AG08396 (cell line): ENCODE data around the gene PNRC1.
A peak's percentile ranks its signal among the peaks of the same experiment; 100 is the strongest.
"Not testable (repeated sequence)": the region's sequence is repeated elsewhere in the genome, so short reads cannot be mapped to it uniquely, and the experiment has no call there.

Source experiments
- DNase-seq: peaks from one replicate; pipeline ENCODE4 v3.0.0; 2012; ENCODE audit warnings: low spot score, mixed read lengths

The PNRC1 gene

GRCh38 chr6:89110284-89110683, 29.7 kb downstream of the PNRC1 start:
- DNase-seq, result no peak

- no peak for DNase-seq
These were observed 31.4 kb downstream of the PNRC1 start for GRCh38 chr6:89111933-89112332.

- no peak for DNase-seq
These were observed 36.2 kb downstream of the PNRC1 start for GRCh38 chr6:89116702-89117101.

GRCh38 chr6:89117211-89118108, 36.9 kb downstream of the PNRC1 start, which contains the start of gene SRSF12:
Gene SRSF12, minus strand, starts transcription at chr6:89118071. Its CDS starts 184 bp downstream, at chr6:89117887.
- peak; percentile 80 for DNase-seq

- DNase-seq, result no peak
These were observed 38.4 kb downstream of the PNRC1 start for GRCh38 chr6:89118931-89119330.

GRCh38 chr6:89120371-89120770, 39.8 kb downstream of the PNRC1 start:
- DNase-seq, result no peak

GRCh38 chr6:89121934-89122333, 41.4 kb downstream of the PNRC1 start:
- DNase-seq, result no peak

GRCh38 chr6:89122625-89123024, 42.1 kb downstream of the PNRC1 start:
- peak; percentile 41 for DNase-seq

- not testable (repeated sequence) for DNase-seq
These were observed 47.7 kb downstream of the PNRC1 start for GRCh38 chr6:89128256-89128671.

- DNase-seq, result no peak
These were observed 51.0 kb downstream of the PNRC1 start for GRCh38 chr6:89131599-89131998.

GRCh38 chr6:89132057-89132456, 51.5 kb downstream of the PNRC1 start:
- DNase-seq, result no peak

- no peak for DNase-seq
These were observed 53.4 kb downstream of the PNRC1 start for GRCh38 chr6:89133981-89134380.

- no peak for DNase-seq
These were observed 54.2 kb downstream of the PNRC1 start for GRCh38 chr6:89134723-89135122.
